Stimulated activated CD4-positive, alpha-beta T cell treated with anti-CD3 and anti-CD28 coated beads, Interleukin-15, amount 100 ng/mL, for 48 hours (primary cell): Measurements from ENCODE around the gene AK1.
A peak's percentile ranks its signal among the peaks of the same experiment; 100 is the strongest.
"Not testable (repeated sequence)": the region's sequence is repeated elsewhere in the genome, so short reads cannot be mapped to it uniquely, and the experiment has no call there.

Experiments
- DNase-seq, 2 donors: peaks; one replicate each; pipeline ENCODE4 v3.0.0-alpha.2; 2020; ENCODE audit warnings: low read depth in 2 of 2

Gene AK1

DNA sequence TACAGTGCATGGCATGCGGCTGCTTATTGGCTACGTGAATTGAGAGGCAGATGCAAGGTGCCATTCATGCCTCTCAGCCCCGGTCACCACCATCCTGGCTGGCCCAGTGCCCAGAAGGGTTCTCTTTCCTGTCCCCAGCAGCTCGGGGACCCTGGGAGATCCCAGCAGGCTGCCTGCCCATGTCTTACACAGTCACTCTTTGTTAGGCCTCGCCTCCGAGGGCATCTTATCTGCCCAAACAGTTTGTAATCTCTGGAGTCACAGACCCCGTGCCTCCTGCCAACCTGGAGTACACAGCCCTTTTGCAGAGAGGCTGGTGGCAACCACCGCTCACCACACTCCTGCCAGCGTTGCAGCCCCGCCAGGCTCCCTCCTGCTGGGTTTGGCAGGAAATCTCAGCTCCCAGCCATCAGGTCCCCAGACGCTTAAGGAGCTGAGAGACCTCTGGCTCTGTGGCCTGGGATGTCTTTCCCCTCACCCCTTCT lies 7.0 kb upstream of the AK1 start:
- no peak for DNase-seq

DNA sequence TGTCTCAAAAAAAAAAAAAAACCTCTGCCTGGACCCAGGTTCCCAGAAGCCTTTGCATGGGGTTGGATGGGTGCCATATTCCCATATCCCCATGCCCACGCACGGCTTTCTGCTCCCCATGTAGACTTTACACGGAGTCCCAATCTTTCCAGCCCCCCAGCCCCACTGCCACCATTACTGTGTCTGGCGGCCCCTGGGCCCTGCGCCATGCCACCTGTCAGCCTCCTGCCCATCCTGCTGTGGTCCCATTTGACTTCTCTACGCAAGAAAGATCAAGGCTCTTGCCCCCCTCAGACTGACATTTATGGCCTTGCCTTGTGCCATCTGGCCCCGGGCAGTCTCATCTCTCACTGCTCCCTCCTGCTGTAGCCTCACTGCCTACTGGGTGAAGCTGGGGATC lies 6.5 kb upstream of the AK1 start:
- no peak for DNase-seq

DNA sequence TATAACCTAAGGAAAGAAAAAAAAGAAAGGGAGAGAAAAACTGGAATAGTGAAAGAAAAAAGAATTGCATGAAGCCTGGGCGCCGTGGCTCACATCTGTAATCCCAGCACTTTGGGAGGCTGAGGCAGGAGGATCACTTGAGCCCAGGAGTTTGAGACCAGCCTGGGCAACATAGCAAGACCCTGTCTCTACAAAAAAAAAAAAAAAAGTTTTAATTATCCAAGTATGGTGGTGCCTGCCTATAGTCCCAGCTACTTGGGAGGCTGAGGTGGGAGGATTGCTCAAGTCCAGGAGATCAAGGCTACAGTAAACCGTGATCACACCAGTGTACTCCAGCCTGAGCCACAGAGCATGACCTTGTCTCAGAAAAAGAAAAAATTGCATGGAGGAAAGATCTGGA lies 4.2 kb upstream of the AK1 start:
- not testable (repeated sequence) for DNase-seq

DNA sequence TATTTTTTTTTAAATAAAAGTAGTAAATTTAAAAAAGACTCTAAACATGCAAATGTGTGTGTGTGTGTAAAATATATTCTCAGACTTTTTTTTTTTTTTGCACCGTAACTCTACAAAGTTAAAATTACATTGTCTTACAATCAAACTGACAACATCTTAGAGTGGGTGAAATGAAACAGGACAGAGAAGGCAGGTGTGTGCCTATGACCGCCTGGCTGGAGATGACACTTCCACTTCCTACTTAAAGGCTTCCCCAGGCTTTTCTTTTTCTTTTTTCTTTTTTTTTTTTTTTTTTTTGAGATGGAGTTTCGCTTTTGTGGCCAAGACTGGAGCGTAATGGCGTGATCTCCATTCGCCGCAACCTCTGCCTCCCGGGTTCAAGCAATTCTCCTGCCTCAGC lies 2.7 kb upstream of the AK1 start:
- no peak for DNase-seq

DNA sequence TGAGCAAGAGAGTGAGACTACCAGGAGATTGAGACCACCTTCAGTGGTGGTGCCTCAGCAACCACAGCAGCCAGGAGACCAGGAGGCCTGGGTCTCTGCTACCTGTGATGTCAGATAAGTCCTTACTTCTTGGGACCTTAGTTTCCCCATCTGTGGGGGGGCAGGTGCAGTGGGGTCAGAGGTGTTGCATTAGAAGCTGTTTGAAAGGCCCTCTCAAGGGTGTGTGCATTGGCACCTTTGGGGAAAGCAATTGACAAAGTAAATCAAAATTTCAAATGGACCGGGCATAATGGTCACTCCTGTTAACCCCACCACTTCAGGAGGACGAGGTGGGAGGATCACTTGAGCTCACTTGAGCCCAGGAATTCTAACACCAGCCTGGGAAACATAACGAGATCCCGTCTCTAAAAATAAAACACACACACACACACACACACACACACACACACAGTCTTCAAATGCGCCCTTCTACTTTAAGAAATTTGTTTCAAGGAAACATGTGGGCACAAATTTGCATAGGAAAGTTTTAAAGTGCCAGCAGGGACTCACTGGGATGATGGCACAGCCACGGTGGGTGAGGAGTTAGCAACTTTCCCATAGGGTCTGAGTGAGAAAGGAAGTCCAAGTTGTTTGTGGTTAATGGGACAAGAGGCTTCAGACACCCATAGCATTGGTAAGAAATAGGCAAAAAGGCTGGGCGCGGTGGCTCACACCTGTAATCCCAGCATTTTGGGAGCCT lies 1.3 kb upstream of the AK1 start:
- DNase-seq: no peak

DNA sequence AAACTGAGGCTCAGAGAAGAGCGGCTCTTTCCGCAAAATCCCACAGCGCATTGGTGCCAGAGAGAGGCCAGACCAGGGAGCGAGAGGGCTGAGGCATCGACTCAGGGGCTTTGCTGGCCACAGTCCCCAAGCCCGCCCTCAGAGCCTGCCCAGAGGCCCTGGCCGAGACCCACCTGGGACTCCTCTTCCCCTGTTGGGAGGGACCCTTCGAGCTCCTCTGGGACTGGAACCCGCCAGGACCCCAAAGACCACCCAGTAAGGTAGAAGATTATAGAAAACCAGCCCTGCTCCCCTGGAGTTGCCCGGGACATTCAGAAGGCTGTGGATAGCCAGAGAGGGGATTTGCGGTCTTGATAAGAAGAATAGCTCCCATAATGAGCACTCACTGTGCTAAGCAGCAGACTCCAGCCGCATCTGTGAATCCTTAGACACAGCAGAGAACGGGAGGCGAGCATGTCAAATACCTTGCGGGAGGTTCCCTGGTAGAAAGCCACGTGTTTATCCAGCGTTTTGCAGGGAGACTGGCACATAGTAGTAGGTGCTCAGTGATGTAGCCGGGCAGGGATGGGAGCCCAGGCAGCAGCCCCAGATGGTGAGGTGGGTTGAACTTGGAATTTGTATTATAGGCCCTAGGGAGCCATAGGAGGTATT lies 651 bp upstream of the AK1 start:
- DNase-seq: no peak

DNA sequence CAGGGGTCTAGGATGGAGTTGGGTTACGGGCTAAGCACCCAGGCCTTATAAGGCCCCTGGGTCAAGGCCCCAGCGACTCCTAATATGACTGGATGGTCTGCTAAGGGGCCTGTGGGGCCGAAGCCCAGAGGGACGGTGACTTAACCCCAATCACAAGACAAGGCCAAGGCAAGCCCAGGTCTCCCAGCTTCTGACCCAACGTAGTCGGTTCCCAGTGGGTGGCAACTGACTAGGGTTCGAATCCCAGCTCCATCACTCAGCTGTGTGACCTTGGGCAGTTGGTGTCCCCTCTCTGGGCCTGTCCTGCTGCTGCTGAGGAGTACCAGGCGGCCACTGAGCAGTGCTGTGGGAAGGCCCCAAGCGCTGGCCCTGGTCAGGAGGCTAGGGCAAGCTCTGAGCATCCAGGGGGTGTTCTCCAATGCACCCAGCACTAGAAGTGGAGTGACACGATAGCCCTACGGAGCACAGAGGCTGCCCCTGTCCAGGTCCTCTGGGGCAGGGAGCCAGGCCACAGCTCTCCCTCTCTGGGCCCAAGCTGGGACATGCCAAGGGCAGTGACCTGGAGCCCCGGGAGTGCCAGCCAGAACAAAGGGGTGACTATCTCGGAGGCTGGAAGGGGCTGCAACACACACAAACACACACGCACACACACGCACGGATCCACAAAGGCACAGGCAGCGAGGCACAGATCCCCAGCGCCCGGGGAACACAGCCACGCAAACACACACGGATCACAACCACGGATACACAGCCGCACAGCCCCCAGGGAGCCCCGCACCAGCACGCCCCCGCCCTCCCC lies 512 bp downstream of the AK1 start:
- DNase-seq: no peak

DNA sequence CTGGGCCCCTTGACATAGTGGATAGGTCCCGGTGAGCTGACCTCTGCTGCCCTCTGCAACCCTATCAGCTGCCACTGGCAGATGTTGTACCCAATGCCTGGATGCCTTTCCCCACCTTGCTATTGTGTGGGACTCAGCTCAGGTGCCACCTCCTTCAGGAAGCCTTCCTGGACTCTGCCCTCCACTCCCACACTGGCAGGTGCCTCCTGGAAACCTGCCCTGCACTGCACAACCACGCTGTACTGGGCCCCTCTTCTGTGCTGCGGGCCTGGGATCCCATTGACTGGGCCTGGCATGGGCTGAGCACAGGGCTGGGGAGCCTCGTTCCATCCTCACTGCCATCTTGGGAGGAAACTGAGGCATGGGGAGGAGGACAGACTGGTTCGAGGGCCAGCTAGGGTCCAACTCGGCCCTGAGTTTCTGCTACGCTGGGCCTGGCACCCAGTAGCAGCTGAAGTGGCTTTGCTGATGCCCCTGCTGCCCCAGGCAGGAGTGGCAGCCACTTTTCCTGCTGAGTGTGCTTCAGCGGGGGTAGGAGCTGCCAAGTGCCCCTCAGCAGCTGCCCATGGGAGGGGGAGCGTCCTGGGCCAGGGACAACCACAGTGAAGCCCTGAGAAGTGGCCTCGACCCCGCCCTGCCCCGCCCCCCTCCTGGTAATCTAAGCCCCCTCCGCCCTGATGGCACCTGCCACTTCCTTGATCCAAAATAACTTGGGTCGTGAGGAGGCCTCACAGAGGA lies 1.3 kb downstream of the AK1 start:
- no peak for DNase-seq

DNA sequence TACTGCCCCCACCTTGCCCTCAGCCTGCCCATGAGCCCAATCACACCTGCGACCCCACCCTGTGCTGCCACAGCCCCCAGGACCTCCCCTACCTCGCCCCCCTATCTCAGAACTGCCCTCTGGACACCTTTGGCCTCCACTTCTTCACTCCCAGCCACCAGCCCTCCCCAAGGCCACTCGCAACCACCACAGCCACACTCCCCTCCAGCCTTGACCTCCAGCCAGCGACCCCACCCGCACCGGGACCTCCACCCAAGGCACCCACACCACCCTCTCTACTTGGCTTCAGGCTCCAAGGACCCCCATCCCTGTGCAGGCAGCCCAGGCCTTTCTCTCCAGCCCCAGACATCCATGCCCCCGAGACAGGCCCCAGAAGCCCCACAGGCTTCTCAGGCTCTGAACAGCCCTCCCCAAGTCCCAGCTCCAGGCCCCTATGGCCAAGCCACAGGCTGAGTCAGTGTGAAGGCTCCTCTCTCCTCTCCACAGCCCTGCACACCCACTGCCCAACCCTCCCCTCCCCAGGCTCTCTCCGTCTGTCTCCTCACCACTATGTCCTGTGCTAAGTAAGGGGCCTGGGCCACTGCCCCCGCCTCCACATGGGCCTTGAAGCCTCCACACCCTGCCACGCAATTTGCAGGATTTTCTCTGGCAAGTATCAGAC lies 2.0 kb downstream of the AK1 start:
- DNase-seq: no peak

DNA sequence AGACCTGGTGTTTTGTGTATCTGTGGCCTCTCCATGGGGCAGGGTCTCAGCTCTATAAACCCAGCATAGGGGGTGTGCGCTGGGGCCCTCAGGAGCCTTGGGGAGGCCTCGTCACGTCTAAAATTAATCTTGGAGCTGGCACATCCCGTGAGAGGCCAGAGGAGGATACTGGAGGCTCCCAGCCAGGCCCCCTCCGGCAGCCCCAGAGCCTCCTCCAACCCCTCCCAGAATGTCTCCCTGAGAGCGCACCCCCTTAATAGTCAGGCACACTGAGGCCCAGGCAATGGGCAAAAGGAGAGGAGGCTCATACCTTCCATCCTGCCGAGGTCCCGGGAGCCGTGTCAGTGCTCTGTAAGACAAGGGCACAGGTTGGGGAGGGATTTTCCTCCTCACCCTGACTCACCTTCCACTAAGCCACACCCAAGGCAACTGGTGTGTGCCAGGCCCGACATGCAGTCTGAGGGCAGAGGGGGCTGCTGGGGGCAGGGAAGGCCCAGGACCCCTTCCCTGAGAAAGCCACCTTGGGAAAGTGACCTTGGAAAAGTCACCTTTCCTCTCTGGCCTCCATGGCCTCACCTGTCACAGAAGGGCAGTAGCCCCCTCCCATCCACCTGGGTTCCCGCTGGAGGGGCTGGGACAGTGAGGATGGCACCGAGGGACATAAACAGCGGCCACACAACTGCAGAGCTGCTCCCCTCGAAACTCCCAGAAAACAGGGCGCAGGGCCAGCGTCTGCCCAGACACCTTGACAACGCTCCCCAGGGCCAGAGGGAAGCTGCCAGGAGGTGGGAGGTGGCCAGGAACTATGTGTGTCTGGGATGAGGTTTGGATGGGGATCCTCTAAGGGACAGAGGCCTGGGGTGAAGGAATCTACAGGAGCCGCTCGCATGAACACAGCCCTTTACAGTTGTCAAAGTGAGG lies 2.9 kb downstream of the AK1 start:
- DNase-seq: no peak

DNA sequence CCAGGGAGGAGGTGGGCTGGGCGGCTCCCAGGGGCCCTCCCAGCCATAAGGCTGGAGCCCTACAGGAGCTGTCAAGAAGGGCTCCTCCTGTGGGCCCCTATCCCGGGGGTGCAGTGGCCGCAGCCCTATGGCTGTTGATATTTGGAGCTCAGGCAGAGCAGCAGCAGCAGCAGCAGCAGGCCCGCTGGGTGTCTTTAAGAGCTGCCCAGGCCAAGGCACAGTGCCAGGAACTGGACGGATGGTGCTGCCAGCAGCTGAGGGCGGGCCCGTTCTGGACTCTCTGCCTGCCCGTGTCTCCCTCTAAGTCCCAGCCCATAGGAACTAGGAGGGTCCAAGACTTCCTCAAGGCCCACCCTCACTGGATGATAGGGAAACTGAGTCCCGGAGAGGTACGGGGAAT lies 3.6 kb downstream of the AK1 start:
- no peak for DNase-seq

DNA sequence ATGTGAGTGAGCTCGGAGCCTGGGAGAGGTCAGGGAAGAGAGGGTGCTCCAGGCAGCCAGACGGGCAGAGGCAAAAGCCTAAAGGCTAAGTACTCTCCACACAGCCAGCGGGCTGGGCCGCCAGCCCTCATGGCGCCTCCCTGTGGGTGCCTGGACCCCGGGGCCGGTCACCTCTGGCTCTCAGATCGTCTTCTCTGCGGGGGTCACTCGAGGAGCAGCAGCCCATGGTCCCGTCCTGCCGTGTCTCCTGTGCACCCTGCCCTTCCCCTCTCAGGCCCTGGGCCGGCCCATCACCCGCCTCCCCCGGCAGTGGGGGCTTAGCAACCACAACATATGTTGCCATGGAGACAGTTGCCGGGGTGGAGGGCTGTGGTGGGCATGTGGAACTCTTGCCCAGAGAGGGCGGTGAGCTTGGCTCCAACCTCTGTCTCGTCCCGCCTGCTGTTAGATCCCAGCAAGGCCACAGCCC lies 4.2 kb downstream of the AK1 start:
- DNase-seq: no peak

DNA sequence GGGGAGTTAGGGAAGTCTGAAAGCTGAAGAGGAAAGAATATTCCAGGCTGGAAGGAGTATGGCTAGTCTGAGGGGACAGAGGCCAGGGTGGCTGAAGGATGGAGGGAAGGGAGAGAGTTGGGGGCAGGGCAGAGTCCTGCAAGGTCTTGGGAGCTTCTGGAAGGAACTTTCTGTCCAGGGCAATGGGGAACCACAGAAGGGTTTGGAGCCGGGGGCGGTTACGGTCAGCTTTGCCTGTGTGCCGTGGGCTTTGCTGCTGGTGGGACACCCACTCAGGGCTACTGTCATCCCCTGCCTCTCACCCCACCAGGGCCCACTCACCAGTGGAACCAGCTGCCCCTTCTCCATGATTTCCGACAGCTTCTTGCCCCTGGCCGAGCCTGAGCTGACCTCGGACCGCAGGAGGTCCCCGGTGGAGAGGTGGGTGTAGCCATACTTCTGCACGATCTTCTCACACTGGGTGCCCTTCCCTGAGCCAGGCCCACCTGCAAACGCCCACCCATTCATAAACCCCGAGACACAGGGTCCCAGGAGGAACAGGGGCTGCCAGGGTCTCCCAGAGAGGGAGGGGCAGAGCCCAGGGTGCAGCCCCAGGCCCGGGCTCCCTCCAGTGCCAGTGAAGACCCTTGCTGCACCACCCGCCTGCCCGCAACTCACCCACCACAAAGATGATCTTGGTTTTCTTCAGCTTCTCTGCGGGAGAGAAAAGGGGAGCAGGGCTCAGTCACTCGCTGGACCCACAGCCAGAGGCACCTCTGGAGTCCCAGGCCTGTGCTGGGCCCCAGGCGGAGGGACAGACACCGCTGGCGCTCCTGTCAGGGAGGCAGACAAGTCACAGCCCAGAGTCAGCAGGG lies 4.9 kb downstream of the AK1 start:
- DNase-seq: no peak

DNA sequence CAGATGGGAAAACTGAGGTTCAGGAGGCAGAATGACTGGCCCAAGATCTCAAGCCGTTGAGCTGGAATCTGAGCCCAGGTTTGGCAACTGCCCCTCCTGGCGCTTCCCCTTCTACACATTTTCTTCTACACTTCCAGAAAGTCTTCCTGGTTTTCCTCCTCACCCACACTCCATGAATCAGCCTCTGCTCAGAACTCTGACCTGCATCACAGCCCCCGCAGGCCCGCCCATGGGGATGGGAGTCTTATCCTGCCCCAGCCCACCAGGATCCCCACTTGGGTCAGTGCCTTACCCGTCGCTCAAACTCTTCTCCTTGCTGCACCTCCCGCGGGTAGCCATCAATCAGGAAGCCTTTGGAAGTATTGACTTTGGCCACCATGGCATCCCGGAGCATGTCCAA lies 5.9 kb downstream of the AK1 start:
- DNase-seq: no peak

DNA sequence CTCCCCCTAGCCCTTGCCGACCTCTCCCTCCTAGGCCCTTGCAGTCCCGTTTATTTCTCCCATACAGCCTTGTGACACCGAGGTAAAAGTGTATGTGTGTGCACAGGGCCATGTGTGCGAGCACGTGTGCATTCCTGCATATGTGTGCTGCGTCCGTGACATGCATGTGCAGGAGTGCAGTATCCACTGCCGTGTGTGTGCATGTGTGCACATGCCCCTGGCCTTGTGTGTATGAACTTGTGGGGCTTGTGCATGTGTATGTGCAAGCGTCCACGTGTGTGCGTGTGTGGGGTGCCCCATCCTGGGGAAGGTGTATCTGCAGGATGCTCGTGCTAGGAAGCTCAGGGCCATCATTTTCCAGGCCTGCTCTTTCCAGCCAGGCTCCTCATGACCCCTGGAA lies 6.6 kb downstream of the AK1 start:
- no peak for DNase-seq

DNA sequence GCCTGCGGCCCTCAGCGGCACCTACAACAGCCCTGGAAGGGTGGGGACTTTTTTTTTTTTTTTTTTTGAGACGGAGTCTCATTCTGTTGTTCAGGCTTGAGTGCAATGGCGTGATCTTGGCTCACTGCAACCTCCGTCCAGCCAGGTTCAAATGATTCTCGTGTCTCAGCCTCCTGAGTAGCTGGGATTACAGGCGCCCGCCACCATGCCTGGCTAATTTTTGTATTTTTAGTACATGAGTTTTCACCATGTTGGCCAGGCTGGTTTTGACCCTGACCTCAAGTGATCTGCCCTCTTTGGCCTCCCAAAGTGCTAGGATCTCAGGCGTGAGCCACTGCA lies 7.4 kb downstream of the AK1 start:
- not testable (repeated sequence) for DNase-seq

DNA sequence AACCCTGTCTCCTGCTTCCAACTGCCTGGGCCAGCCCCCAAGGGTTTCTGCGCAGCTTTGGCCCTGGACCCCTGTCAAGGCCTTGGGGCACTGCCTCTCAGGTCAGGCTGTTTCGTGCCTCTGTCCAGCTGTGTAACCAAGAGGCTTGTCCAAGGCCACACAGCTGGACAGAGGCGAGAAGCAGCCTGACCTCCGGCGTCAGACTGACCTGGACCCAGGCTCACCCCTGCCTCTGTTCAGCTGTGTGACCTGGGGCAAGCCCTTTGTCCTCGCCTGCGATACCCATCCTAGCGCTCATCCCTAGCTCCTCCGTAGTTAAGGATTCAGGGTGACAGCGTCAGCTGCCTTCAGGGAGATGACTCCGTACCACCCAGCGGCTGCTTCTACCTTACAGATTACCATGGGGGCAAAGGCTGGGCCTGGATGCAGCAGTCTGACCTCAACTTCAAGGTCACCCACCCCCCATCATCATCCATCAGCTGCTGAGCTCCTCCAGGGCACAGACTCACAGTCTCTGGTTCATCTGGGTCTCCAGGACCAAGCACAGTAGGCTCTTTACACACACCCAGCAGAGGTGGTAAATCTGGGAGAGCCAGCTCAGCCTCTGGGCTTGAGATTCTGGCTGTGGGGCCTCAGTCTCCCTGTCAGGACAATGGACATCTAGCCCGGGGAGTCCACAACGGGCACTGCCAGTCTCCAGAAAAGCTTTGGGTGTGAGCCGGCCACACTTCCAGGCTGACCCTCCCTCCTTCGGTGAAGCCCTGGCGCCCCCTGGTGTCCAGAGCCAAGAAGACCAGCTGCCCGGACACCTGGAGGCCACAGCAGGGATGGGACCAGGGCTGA lies 7.9 kb downstream of the AK1 start:
- DNase-seq: peak; percentile 69 to 81

DNA sequence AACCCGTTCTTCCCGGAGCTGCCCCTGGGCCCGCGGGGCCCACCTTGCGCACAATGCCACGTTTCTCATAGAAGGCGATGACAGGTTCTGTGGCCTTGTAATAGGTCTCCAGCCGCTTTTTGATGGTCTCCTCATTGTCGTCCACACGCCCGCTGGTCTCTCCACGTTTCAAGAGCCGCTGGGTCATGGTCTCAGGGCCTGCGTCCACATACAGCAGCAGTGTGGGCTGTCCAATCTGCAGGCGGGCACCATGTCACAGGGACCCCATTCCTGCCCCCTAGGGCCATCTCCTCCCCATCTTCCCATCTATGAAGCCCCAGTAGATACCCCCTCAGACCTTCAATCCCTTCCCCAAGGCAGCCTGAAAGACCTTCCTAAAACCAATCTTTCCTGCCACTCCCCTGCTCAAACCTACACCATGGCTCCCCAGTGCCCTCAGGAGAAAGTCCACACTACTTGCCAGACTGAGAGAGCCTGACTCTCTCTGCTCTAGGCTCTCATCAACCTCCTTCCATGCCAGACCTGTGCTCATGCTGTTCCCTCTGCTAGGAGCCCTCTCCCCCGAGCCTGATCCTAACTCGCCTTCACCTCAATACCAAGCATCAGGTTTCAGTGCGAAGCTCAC lies 9.1 kb downstream of the AK1 start:
- no peak for DNase-seq
